ENCODE measurements around the gene KRAS.
"Not testable (repeated sequence)": the region's sequence is repeated elsewhere in the genome, so short reads cannot be mapped to it uniquely, and the experiment has no call there.

Gene KRAS

DNA sequence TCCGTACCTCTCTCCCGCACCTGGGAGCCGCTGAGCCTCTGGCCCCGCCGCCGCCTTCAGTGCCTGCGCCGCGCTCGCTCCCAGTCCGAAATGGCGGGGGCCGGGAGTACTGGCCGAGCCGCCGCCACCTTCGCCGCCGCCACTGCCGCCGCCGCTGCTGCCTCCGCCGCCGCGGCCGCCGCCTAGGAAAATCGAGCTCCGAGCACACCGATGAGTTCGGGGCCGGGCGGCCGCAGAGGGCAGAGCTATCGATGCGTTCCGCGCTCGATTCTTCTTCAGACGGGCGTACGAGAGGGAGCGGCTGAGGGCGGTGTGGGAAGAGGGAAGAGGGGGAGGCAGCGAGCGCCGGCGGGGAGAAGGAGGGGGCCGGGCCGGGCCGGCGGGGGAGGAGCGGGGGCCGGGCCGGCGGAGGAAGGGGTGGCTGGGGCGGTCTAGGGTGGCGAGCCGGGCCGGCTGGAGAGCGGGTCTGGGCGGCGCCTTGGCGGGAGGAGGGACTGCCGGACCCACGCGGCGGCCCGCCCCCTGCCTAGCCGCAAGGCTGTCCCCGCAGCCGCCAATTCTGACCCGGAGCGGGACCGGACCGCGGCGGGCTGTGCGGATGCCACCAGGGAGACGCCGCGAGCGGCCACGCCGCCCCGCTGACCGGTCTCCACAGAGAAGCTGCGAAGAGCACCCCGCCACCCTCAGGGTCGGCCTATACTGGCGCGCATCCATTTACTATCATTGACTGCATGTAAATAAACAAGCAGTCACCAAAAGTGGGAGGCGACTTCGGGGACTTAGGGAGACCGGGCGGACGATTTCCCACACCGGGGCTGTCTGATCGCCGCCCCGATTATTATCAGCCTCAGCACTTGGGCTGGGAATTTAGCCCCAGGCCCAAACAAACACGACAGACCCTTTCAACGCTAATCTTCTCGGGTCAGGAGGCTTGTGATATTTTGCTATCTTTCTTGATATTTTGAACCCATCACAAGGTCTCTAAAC, at the start of gene KRAS:
TSS of gene KRAS (minus strand) at position 186 of the 987 bp plus-strand sequence.
- peak; percentile 95 for DNase-seq

DNA sequence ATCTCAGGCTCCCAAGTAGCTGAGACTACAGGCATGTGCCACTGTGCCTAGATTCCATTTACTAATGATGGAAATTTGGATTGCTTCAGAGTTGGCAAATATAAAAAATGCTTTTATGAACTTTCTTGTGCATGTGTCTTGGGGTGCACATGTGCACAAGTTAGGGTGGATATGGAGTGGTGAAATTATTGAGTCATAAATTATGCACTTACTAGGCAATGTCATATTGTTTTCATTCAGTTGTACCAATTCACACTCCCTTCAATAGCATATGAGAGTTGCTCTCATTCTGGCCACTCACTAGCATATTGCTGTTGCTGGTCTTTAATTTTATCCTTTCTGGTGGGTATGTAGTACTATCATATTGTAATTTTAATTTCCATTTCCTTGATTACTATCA, 45.7 kb upstream of the KRAS start:
- no peak for DNase-seq

DNA sequence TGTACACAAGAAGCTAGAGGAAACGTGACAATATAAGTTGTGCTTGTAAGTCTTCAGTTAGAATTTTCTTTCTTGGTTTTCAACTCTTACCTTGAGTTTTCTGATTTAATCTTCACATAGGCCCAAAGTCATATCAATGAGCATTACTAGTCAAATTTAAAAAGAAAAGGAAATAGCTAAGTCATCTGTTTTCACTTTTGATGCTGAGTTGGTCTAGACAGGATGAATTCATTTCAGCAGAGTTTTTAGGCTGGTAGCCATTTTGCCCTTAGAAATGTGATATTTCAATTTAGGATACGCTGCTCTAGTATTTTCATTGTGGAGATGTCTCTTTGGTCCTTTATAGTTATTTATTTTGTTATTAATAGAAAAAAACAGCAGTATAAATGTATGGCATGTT, 44.6 kb upstream of the KRAS start:
- DNase-seq: no peak

DNA sequence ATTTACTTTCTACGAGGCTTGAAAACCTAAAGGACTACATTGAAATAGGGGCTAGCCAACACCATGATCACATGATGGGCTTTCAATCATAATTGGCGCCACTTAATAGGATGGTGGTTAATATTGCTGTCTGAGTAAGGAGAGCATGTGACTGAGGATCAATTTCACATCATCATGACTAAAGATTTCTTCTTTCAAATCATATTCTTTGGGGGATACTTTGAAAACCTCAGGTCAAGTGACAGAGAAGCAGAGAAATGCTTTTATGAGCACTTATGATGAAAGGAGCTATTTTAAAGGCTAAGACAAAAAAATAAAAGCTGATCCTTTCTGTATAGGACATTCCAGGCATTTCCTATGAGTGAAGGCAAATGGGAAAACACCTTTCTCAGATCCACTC, 42.9 kb upstream of the KRAS start:
- peak; percentile 3 for DNase-seq

DNA sequence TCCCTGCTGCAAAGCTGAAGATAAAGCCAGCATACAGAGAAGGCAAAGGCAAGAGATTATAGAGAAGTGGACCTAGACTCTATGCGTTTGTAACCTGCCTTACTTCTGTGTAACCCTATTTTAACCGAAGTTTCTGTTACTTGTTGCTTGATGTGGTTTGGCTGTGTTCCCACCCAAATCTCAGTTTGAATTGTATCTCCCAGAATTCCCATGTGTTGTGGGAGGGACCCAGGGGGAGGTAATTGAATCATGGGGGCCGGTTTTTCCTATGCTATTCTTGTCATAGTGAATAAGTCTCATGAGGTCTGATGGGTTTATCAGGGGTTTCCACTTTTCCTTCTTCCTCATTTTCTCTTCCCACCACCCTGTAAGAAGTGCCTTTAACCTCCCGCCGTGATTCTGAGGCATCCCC, 42.1 kb upstream of the KRAS start:
- DNase-seq: not testable (repeated sequence)

DNA sequence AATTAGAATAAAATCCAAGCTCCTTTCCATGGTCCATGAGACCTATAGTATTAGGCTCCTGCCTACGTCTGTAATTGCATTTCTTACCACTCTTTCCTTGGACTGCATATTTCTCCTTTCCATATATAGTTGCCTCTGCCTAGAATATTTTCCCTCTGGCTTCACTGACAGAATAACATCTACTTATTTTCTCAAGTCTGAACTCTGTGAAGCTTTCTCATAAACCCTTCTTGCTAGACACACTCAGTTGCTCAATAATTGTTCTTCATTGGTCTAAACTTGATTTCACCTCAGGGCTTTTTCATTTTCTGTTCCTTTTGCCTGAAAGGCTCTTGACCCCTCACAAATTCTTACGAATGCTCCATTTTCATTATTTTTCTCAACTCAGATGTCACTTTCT, 36.9 kb upstream of the KRAS start:
- no peak for DNase-seq

DNA sequence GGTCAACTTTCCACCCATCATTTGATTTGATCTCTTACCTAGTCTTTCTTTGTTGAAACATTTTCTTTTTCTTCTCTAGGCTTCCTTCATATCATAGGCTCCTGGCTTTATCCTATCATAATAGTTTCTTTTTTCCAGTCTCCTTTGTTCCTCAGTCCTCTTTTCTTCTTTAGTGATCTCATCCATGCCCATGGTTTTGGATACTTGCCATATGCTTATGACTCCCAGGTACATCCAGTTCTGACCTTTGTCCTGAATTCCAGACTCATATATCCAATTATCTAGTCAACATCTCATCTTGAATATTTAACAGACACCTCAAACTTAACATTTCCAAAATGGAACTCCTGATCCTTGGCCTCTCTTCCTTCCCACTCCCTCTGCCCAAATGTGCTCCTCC, 36.1 kb upstream of the KRAS start:
- no peak for DNase-seq

DNA sequence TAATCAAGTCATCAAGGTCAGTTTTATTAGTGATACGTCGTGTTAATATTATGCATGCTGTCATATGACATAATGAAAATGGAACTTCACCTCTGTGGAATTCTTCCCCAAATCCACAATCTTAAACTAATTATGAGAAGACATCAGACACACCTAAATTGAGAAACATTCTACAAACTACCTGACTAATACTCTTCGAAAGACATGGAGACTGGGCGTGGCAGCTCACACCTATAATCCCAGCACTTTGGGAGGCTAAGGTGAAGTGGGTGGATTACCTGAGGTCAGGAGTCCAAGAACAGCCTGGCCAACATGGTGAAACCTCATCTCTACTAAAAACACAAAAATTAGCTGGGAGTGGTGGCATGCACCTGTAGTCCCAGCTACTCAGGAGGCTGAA, 33.3 kb upstream of the KRAS start:
- DNase-seq: no peak

DNA sequence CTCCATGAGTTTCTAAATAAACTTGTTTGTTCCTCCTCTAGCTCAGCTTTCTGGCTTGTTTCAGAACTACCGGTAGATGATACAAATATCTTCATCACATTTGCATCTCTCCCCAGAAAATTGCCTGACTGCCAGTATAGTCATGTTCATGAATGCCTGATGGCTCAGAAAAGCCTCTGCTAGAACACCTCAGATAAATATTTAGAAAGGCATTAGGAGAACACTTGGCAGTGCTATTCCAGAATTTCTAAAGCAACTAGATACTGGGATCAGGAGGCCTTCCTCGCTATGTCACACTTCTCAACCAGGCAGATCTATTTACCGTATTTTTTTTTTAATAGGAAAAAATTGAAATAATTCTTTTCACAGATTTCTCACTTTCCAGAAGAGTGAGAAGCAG, 32.3 kb upstream of the KRAS start:
- DNase-seq: no peak

DNA sequence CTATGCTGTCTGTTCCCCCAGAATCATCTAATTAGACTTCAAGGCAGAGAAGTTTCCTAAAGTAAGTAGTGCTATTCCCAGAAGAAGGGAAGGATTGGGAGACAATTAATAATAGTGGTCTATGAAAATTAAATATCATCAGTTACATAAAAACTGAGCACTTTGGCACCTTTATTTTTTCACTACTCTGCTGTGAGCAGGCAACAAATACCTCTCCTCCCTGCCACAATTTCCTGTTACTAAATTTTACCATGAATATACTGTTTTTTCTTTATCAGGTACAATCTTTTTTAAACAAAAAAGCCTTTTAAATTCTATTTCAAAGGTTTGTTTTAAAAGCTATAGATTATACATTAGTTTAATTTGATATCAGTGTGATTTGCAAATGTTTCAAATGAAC, 29.4 kb upstream of the KRAS start:
- no peak for DNase-seq

DNA sequence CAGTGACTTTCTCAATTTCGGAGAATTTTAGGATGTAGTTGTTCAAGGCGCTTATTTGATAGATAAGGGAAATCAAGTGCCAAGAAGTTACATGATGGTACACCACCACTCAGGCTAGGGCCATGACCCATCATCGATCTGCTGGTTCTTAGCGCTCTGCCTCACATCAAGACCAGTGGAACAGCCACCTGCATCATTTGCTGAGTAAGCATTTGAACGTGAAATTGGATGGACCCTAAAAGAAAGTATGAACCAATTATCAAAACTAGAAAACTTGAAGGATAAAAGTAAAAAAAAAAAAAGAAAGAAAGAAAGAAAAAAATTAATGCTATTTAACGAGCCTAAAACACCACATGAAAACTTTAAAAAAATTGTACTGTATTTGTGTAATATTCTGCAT, 27.5 kb upstream of the KRAS start:
- DNase-seq: no peak

DNA sequence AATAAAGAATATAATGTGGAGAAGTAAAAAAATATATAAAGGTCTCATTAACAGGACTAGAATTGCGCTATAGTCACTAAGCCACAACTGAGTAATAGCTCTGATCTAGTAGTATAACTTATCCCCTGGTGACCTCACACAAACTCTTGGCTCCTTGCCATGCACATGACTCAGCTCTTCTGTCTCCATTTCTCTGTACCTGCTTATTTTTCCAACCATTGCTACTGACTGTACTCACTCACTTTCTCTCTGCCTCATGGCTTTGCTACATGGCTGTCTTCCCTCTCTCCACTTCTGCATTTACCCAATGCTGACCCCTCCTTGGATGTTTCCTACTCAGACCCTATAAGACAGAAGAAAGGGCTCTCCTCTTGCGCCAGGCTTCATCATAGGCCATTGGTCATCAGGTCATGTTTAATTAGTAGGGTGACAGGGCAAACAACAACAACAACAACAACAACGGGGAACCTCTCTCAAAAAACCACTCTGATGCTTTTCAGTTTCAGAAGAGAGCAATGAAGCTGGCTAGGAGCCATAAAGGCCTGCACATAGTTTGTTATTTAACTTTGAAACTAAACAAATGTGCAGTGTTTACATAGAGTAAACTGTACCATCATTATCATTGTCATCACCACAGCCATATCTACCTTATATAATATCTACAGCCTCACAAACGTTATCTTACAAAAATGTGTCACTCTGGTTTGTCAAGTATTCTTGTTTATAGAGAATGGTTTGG, 25.6 kb upstream of the KRAS start:
- DNase-seq: peak; percentile 63

DNA sequence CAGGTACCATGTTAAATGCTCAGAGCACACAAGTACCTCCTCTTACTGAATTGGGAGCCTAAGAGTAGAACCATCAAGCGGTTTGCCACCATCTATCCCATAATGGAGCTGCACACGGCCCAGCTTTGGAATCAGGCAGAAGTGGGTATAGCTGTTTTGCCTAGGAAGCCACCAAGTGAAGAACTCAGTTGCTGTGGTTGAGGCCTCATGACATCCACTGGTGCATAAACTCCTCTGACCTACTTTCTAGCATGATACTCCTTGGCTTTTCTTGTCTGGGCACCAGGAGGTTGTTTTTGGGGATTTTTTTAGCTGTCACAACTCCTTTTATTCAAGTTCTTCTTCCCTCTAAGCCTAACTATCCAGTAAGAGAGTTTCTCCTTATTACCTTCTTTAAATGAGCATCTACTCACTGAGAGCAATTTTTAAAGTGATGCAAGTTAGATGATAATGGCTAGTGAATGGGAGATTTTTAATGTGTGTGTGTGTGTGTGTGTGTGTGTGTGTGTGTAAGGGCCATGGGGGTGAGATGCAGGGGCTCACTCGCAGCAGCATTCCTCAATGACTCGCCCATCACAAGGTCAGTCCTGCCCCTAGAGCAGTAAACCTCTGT, 20.9 kb upstream of the KRAS start:
- no peak for DNase-seq

DNA sequence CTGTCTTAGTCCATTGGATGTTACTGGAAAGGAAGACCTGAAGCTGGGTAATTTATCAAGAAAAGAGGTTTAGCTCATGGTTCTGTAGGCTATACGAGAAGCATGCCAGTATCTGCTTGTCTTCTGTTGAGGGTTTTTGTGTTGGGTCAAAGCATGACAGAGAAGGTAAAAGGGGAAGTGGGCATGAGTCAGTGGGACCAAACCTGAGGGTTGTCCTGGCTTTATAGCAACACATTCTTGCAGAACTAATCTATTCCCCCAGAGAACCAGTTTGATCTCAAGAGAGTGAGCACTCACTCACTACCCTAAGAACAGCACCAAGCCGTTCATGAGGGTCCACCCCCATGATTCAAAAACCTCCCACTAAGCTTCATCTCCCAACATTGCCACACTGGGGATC, 19.0 kb upstream of the KRAS start:
- no peak for DNase-seq

DNA sequence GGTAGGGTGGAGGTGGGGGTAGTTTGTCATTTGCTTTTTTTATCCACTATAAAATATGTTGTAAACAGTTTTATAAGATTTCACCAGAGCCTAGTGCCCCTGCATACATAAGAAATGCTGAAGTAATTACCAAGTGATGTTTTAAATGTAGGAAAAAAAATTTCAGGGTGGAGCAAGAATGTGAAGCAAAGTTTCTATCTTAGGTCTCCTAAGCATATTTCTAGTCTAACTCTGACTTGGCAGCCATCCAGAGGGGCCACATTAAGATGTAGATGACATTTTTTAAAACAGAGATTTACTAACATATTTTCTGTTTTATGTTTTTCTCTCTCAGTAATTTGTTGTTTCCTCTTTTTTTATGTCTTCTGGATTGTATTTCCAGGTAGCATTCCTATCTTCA, 15.8 kb upstream of the KRAS start:
- DNase-seq: peak; percentile 5

DNA sequence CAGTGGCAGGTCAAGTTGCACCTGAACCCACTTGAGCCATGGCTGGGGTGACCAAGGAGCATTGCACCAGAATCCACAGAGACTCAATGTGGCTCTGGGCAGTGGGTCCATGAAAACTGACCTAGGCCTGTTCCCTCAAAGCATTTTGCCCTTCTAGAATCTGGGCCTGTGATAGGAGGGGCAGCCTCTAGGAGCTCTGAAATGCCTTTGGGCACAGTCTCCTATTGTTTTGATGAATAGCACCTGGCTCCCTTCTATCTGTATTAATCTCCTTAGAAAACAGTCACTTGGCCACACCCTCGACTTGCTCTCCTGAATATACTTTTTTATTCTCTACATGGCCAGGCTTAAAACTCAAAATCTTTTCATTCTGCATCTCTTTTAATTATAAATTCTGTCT, 14.1 kb upstream of the KRAS start:
- no peak for DNase-seq

DNA sequence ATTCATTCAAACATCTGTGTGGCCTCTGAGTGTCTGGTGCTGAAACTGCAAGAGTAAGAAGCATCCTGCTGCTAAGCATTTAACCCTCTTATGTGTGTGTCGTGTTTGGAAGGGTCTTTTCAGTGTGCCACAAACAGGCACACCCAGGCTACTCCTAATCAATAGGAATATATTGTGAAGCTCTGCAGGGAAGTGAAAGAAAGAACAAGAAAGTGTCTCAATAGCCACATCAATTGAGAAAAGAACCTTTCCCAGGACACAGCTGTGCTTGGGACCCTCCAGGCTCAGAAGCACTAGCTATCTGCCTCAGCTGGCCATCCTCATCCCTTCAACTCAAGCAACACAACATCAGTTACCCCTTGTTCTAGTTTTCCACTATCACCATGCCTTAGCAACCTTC, 13.4 kb upstream of the KRAS start:
- DNase-seq: no peak

DNA sequence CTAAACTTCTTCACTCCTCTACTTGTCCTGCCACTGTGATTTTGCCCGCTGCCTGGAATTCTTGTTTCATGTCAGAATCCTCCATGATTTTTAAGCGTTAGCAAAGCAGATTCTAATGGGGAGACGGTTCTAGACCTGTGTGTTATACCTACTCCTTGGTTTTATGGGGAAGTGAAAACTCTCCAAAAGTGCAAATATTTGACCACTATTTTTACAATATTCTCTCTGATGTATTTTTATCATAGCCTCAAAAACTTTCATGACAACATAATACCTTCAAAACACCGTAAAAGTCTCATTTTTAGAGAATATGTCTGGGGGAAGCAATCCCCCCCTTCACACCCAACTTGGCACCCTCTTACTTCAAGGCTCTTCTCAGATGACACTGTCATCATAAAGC, 12.9 kb upstream of the KRAS start:
- no peak for DNase-seq

DNA sequence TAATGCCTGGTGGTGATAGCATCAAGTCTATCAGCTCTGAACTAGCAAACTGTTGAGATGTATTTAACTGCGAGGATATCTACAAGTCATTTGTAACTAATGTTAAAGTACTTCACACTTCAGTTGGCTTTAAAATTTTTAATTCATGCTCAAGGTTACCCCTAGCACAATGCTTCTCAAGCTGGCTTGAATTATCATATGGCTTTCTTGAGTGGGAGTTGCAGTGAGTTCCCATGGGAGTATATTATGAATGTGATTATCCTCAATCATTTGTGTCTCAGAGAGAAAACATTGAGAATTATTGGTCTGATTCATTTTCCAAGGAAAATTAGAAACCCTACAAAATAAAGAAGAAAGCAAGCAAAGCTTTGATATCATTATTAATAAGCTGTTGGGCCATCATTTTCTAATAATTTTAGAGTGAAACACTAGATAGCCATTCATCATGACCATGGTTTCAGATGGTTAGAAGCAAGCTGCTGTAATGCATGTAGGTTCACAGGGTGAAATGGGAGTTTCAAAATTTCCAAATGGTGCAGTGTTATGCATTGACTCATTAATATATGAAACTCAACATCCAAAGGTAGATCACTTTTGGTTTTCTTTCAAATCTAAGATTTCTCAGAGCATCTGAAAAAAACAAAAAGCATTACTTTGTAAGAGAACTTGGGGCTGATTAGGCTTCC, 11.8 kb upstream of the KRAS start:
- DNase-seq: no peak

DNA sequence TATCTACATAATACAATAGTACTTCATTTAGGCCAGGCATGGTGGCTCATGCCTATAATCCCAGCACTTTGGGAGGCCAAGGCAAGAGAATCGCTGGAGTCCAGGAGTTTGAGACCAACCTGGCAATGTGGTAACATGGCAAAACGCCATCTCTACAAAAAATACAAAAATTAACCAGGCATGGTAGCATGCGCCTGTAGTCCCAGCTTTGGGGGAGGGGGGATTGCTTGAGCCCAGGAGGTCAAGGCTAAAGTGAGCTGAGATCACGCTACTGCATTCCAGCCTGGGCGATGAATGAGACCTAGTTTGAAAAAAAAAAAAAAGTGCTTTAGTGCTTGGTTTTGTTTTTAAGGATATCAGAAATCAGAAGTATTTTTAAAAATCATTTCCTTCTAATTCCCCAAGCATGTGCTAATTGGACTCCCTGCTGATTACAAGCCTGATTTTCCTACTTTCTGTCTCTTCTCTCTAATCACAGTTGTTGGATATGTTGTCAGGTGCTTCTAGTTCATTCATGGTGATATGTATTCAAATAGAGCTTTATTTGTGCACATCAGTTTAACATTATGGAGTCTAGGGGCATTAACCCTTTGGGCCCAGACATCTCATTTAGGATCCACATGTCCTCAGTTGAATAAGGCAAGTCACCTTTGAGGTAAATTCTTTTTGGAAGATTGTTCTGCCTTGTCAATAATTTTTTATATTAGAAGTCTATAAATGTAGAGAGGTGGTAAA, 7.0 kb upstream of the KRAS start:
- DNase-seq: no peak

DNA sequence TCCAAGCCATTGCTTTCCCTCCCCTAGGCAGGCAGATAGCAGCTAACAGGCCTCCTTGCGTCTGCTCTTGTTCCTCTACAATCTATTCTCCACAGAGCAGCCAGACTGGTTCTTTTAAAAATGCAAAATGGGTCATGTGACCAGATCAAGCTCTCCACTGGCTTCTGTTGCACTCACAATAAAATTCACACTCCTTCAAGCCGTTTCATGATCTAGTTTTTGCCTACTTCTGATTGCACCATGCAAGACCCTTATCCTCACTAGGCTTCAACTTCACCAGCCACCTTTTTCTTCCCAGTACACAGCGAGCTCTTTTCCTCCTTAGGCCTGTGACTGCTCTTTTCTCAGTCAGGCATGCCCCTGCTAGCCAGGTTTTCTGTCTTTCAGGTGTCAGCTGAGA, 6.1 kb upstream of the KRAS start:
- no peak for DNase-seq

DNA sequence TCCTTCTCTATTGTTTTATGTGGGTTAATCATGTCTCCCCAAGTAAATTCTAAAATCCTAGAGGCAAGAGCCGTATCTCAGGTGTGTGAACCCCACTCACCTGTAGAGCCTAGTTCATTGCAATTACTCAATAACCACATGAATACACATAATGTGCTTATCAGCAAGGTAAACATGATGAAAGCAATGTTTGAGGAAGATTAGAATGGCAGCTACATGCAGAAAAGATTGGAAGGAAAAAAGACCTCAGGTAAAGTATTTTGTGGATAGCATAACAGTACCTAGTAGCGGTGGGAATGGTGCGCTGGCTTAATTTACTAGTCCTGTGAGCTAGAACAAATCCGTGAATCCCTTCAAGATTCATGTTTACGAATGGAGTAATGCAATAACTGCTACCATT, 5.3 kb upstream of the KRAS start:
- no peak for DNase-seq
